Spleen (tissue), 11 donors: Measurements from ENCODE around the gene MEIS1. TPM values are rescaled to one million over a fixed set of nuclear protein-coding genes. Genes with fewer than 3 reads are reported as not detected.

Experiments used
- DNase-seq: peaks from one replicate; pipeline ENCODE4 v3.0.0-alpha.2; 2020
- H3K27ac ChIP-seq, 8 donors: fragments of 200-600 bp; sonication (generic) in 7 of 8; 1 replicate in 4 of 8; 2 replicates in 4 of 8; pipeline versions ENCODE4 v1.5.0 to v1.8.0; 2016 to 2021; ENCODE audit warnings: inconsistent platforms in 4 of 8, mild to moderate bottlenecking in 4 of 8, moderate library complexity in 1 of 8
- H3K27me3 ChIP-seq, 7 donors: fragments of 200-600 bp; sonication (generic) in 6 of 7; replicated peaks in 1 of 7; 1 replicate in 4 of 7; 2 replicates in 3 of 7; pipeline versions ENCODE4 v1.5.0 to v1.8.0; 2016 to 2021; ENCODE audit warnings: inconsistent platforms in 3 of 7, mild to moderate bottlenecking in 1 of 7
- H3K36me3 ChIP-seq, 6 donors: fragments of 200-600 bp; sonication (generic) in 5 of 6; 1 replicate in 4 of 6; 2 replicates in 2 of 6; pipeline versions ENCODE4 v1.5.0 to v1.8.0; 2016 to 2021; ENCODE audit warnings: inconsistent platforms in 2 of 6
- H3K4me1 ChIP-seq, 6 donors: fragments of 200-600 bp; sonication (generic) in 5 of 6; 1 replicate in 3 of 6; 2 replicates in 3 of 6; pipeline versions ENCODE4 v1.5.0 to v1.8.0; 2016 to 2021; ENCODE audit warnings: inconsistent platforms in 3 of 6
- H3K4me3 ChIP-seq, 8 donors: fragments of 200-600 bp; sonication (generic) in 7 of 8; 1 replicate in 4 of 8; 2 replicates in 4 of 8; pipeline versions ENCODE4 v1.5.0 to v1.8.0; 2016 to 2021; ENCODE audit warnings: inconsistent platforms in 4 of 8, mild to moderate bottlenecking in 4 of 8, moderate library complexity in 2 of 8
- H3K9me3 ChIP-seq, 8 donors: fragments of 200-600 bp; sonication (generic) in 7 of 8; 1 replicate in 4 of 8; 2 replicates in 4 of 8; pipeline versions ENCODE4 v1.5.0 to v1.8.0; 2016 to 2021; ENCODE audit warnings: inconsistent platforms in 4 of 8
- CTCF ChIP-seq, 11 experiments: fragments of 200-600 bp in 7 of 11; fragments of 450-650 bp in 4 of 11; sonication (generic) in 4 of 11; IDR thresholded peaks in 8 of 11; conservative IDR thresholded peaks in 3 of 11; 1 replicate in 7 of 11; 2 replicates in 4 of 11; pipeline versions ENCODE4 v1.4.0 to v1.8.0; 2016 to 2021; ENCODE audit warnings: antibody characterized with exemption in 11 of 11, inconsistent platforms in 4 of 11, mild to moderate bottlenecking in 1 of 11
- POLR2A ChIP-seq, 3 donors: fragments of 450-650 bp; IDR thresholded peaks; one replicate each; pipeline ENCODE4 v1.5.1; 2017; ENCODE audit warnings: antibody characterized with exemption in 3 of 3, mild to moderate bottlenecking in 1 of 3
- POLR2AphosphoS5 ChIP-seq, 3 donors: sonication (generic); formaldehyde crosslinking; IDR thresholded peaks; one replicate each; pipeline ENCODE4 v1.5.1; 2017; ENCODE audit warnings: antibody characterized with exemption in 3 of 3
- WGBS, 5 donors: extraction: QIAGEN DNeasy Blood & Tissue Kit in 3 of 5; methylation state at CpG; one replicate each; pipeline versions ENCODE4 v1.1.5 to v1.1.7; 2013 to 2018; 5-methylcytosine and 5-hydroxymethylcytosine counted together
- intact Hi-C: fragments of 100-400 bp; cut with DNase I; formaldehyde crosslinking; loops from one replicate; pipeline ENCODE4 v1.15.0; 2023; ENCODE audit warnings: low total_unique reads
- polyA plus RNA-seq, 3 donors: library from polyadenylated mRNA; stranded (reverse); fragments of 200-250 nt; gene quantifications; one replicate each; pipeline ENCODE4 v1.2.1, GENCODE V29; 2013
- total RNA-seq, 7 donors: library from RNA; depleted of rRNA in 3 of 7; stranded (reverse); fragments of >200 nt in 3 of 7; fragmentation: NEBNext Ultra II Directional in 4 of 7; extraction: Animal tissue kit (Norgen Biotek cat#: 25700) in 4 of 7; gene quantifications; one replicate each; pipeline versions ENCODE4 v1.1.0 to v1.2.1, GENCODE V29; 2016 to 2021
- donor health status: healthy with polysubstance abuse.
- donor health status: DM: no; HTN: no; CAD: no; lungs with moderate emphysema.
- donor health status: DM: no; HTN: no; CAD: no.
- donor health status: Bipolar disorder and iron deficiency.
- donor health status: healthy.
- donor health status: DM: no; HTN: no; CAD: no.
- donor health status: DM: yes; HTN: yes; CAD: no.

The MEIS1 gene
- total and polyA plus RNA-seq, 10 donors = 13.1 to 81.4 (median 28.2) TPM

DNA sequence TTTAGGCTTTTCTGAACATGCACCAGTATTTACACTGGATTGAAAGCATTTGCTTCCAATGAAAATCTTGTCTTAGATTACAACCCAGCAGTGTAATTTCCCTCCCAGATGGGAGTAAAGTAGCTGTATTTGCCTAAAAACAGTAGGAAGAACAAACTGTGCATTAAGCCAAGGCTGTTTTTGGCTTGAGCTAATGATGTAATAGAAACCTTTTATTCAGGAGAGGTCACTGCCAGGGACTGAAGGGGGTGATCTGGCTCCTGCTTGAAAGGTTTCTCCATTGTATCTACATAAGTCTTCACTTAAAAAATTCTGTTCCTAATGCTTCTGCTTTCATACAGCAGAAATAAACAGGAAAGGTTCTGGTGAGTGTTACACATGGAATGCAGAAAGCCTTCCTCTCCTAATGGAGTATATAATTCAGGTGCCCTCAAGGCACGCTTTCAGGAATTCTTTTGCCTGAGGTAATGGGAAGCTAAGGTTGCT, 74.4 kb downstream of the MEIS1 start:
- 84 to 97% (median 87%) methylated on average over 1 of the region's 1 CpG for WGBS, 5 donors
- Histone ChIP-seq H3K4me3 (no peak overlapping the region), H3K9me3 (no peaks in the 10 kb centered on the region), H3K27me3 (peaks cover 0 to 3% (median 0%) of the 10 kb centered on the region in 7 donors), H3K27ac (no peak overlapping the region), H3K36me3 (no peaks in the 10 kb centered on the region), H3K4me1 (peaks cover 0 to 34% (median 4%) of the 10 kb centered on the region in 6 donors)
- intact Hi-C loops = no loop called here
- TF ChIP-seq POLR2A (IDR thresholded peaks at IDR 0.05) = no peak
- TF ChIP-seq POLR2AphosphoS5 (IDR thresholded peaks at IDR 0.05) = no peak
- TF ChIP-seq CTCF (IDR thresholded peaks at IDR 0.05 in 8 of 11, conservative IDR thresholded peaks at IDR 0.05 in 3 of 11) = no peak
- no peak for DNase-seq

DNA sequence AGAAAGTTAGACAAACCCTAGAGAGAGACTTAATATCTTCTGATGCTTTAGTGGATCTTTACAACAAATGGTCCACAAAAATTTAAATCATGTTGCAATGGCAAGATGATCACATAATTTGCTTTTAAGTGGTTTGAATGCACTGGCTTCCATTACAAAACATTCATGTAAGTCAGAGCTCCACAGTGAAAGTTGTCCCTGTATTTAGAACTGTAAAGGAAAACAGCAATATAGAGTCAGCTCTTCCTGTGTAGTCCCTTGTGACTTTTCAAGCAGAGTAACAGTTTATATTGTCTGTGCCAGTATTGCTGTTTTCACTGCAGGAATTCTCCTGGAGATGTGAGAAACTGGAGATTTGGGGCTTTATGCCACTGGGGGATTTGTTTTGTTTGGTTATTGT, 77.7 kb downstream of the MEIS1 start:
- H3K4me1 ChIP-seq = peaks cover 0 to 24% (median 4%) of the 10 kb centered on the region in 6 donors
- H3K4me3 ChIP-seq = no peak overlapping the region
- no peaks in the 10 kb centered on the region for H3K36me3 ChIP-seq
- intact Hi-C loops = no loop called here
- no peaks in the 10 kb centered on the region for H3K9me3 ChIP-seq
- TF ChIP-seq POLR2A (IDR thresholded peaks at IDR 0.05) (no peak), POLR2AphosphoS5 (IDR thresholded peaks at IDR 0.05) (no peak), CTCF (IDR thresholded peaks at IDR 0.05 in 8 of 11, conservative IDR thresholded peaks at IDR 0.05 in 3 of 11) (no peak)
- no peak for DNase-seq
- H3K27ac ChIP-seq = no peak overlapping the region
- peaks cover 0 to 3% (median 0%) of the 10 kb centered on the region in 7 donors for H3K27me3 ChIP-seq

GRCh38 chr2:66515743-66516142, 80.8 kb downstream of the MEIS1 start:
- WGBS, 5 donors = 62 to 83% (median 73%) methylated on average over 2 of the region's 2 CpGs
- Histone ChIP-seq H3K27me3 (no peaks in the 10 kb centered on the region), H3K9me3 (no peaks in the 10 kb centered on the region), H3K4me1 (no peaks in the 10 kb centered on the region), H3K4me3 (no peak overlapping the region), H3K27ac (no peak overlapping the region), H3K36me3 (no peaks in the 10 kb centered on the region)
- DNase-seq = no peak
- TF ChIP-seq CTCF (IDR thresholded peaks at IDR 0.05 in 8 of 11, conservative IDR thresholded peaks at IDR 0.05 in 3 of 11) (no peak), POLR2AphosphoS5 (IDR thresholded peaks at IDR 0.05) (no peak), POLR2A (IDR thresholded peaks at IDR 0.05) (no peak)
- intact Hi-C loops = no loop called here

DNA sequence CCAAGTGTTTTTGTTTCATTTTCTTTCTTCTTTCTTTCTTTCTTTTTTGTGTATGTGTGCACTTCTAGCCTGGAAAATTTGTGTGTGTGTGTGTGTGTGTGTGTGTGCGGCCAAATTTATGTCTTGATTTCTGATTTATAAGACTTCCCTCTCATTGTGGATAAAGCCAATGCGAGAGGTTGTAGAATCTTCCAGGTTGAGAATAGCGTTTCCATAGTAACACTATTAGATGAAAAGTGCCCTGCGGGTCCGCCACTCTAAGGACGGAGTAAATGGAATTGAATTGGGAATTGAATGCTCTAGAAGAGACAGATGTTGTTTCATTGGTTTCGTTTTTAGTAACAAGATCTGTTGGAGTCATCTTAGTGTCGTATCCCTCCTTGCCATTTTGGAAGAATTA, 81.6 kb downstream of the MEIS1 start:
- WGBS, 5 donors = 88 to 94% (median 91%) methylated on average over 8 of the region's 8 CpGs
- intact Hi-C loops = no loop called here
- Histone ChIP-seq H3K27ac (no peak overlapping the region), H3K27me3 (no peaks in the 10 kb centered on the region), H3K4me1 (no peaks in the 10 kb centered on the region), H3K4me3 (no peak overlapping the region), H3K36me3 (no peaks in the 10 kb centered on the region), H3K9me3 (no peaks in the 10 kb centered on the region)
- no peak for DNase-seq
- no peak for TF ChIP-seq POLR2A (IDR thresholded peaks at IDR 0.05)
- TF ChIP-seq POLR2AphosphoS5 (IDR thresholded peaks at IDR 0.05) = no peak
- no peak for TF ChIP-seq CTCF (IDR thresholded peaks at IDR 0.05 in 8 of 11, conservative IDR thresholded peaks at IDR 0.05 in 3 of 11)
